GM23338 (cell line): ENCODE results near the gene RPL13. TPM values are rescaled to one million over a fixed set of nuclear protein-coding genes. Genes with fewer than 3 reads are reported as not detected.
A peak's percentile ranks its signal among the peaks of the same experiment; 100 is the strongest.

Source experiments
- ATAC-seq: fragments of 200-7000 bp; cut with Tn5 transposase; 3 replicates; pipeline ENCODE4 v1.9.1; 2020
- DNase-seq: peaks from one replicate; pipeline ENCODE4 v3.0.0-alpha.2; 2015; ENCODE audit warnings: low spot score
- H2AFZ ChIP-seq: fragments of 200-600 bp; sonication (generic); 2 replicates; pipeline ENCODE4 v1.8.0; 2016; ENCODE audit warnings: antibody characterized with exemption, mild to moderate bottlenecking, moderate library complexity
- H3F3A ChIP-seq: fragments of 200-600 bp; sonication (generic); replicated peaks from 2 replicates; pipeline ENCODE4 v1.8.0; 2017; ENCODE audit warnings: antibody characterized with exemption, mixed run types, low read depth
- H3K27ac ChIP-seq: fragments of 200-600 bp; sonication (generic); 2 replicates; pipeline ENCODE4 v1.6.1; 2016; ENCODE audit warnings: low read depth
- H3K27me3 ChIP-seq: fragments of 200-600 bp; sonication (generic); 2 replicates; pipeline ENCODE4 v1.8.0; 2016; ENCODE audit warnings: mild to moderate bottlenecking, mixed run types, moderate library complexity; ENCODE audit not compliant: insufficient read depth
- H3K36me3 ChIP-seq: fragments of 200-600 bp; sonication (generic); 2 replicates; pipeline ENCODE4 v1.8.0; 2016; ENCODE audit warnings: mild to moderate bottlenecking; ENCODE audit not compliant: insufficient read depth
- H3K4me1 ChIP-seq: fragments of 200-600 bp; sonication (generic); 2 replicates; pipeline ENCODE4 v1.8.0; 2016; ENCODE audit warnings: mild to moderate bottlenecking, moderate library complexity; ENCODE audit not compliant: insufficient read depth
- H3K4me2 ChIP-seq: fragments of 200-600 bp; sonication (generic); 2 replicates; pipeline ENCODE4 v1.7.1; 2017; ENCODE audit warnings: mixed run types
- H3K4me3 ChIP-seq: fragments of 200-600 bp; sonication (generic); 2 replicates; pipeline ENCODE4 v1.6.1; 2016; ENCODE audit warnings: mixed run types
- H3K79me2 ChIP-seq: fragments of 200-600 bp; sonication (generic); replicated peaks from 2 replicates; pipeline ENCODE4 v1.8.0; 2017; ENCODE audit warnings: mild to moderate bottlenecking; ENCODE audit not compliant: insufficient read depth
- H3K9me2 ChIP-seq: fragments of 200-600 bp; sonication (generic); 2 replicates; pipeline ENCODE4 v1.8.0; 2017; ENCODE audit not compliant: insufficient read depth
- H4K20me1 ChIP-seq: fragments of 200-600 bp; sonication (generic); replicated peaks from 2 replicates; pipeline ENCODE4 v1.8.0; 2017; ENCODE audit warnings: mild to moderate bottlenecking; ENCODE audit not compliant: insufficient read depth
- H3K27ac Mint-ChIP-seq: 2 replicates; pipeline ENCODE4 v1.8.0; 2020; ENCODE audit warnings: inconsistent platforms, mild to moderate bottlenecking, moderate library complexity, mixed read lengths
- H3K27me3 Mint-ChIP-seq: 3 replicates; pipeline ENCODE4 v1.8.0; 2022; ENCODE audit warnings: low read depth, mild to moderate bottlenecking, moderate library complexity, mixed read lengths, inconsistent platforms; ENCODE audit not compliant: insufficient read depth, poor library complexity
- H3K36me3 Mint-ChIP-seq: 3 replicates; pipeline ENCODE4 v1.8.0; 2021; ENCODE audit warnings: low read depth, mild to moderate bottlenecking, inconsistent platforms, moderate library complexity, mixed read lengths
- H3K4me1 Mint-ChIP-seq: 3 replicates; pipeline ENCODE4 v1.8.0; 2020; ENCODE audit warnings: mild to moderate bottlenecking, inconsistent platforms, mixed read lengths
- H3K4me3 Mint-ChIP-seq: 3 replicates; pipeline ENCODE4 v1.8.0; 2021; ENCODE audit warnings: moderate library complexity, mild to moderate bottlenecking, inconsistent platforms, mixed read lengths
- H3K9me3 Mint-ChIP-seq: 3 replicates; pipeline ENCODE4 v1.8.0; 2020; ENCODE audit warnings: moderate library complexity, mild to moderate bottlenecking, inconsistent platforms, mixed read lengths
- CREB1 ChIP-seq: fragments of 250-450 bp; sonication (Bioruptor Pico); IDR thresholded peaks from 2 replicates; pipeline ENCODE4 v1.5.0; 2020; ENCODE audit warnings: low read depth, mild to moderate bottlenecking, moderate library complexity
- EZH2 ChIP-seq: fragments of 200-600 bp; sonication (generic); IDR thresholded peaks from one replicate; pipeline ENCODE4 v1.8.0; 2017; ENCODE audit warnings: antibody characterized with exemption, mild to moderate bottlenecking, low read depth; ENCODE audit not compliant: unreplicated experiment
- EZH2phosphoT487 ChIP-seq: fragments of 200-600 bp; sonication (generic); IDR thresholded peaks from one replicate; pipeline ENCODE4 v1.8.1; 2018; ENCODE audit warnings: antibody characterized with exemption; ENCODE audit not compliant: unreplicated experiment
- JUNB ChIP-seq: IDR thresholded peaks from one replicate; pipeline ENCODE4 v1.6.1; 2016; ENCODE audit warnings: antibody characterized with exemption; ENCODE audit not compliant: unreplicated experiment
- POLR2AphosphoS5 ChIP-seq: IDR thresholded peaks from 2 replicates; pipeline ENCODE4 v1.6.1; 2016; ENCODE audit warnings: antibody characterized with exemption, low read depth
- STAT1 ChIP-seq: IDR thresholded peaks from one replicate; pipeline ENCODE4 v1.6.1; 2016; ENCODE audit warnings: antibody characterized with exemption; ENCODE audit not compliant: unreplicated experiment
- ZNF114 ChIP-seq: fragments of 250-450 bp; sonication (Bioruptor Pico); IDR thresholded peaks from 2 replicates; pipeline ENCODE4 v1.5.0; 2020; ENCODE audit warnings: mild to moderate bottlenecking, moderate library complexity
- ZNF331 ChIP-seq: fragments of 250-450 bp; sonication (Bioruptor Pico); IDR thresholded peaks from 2 replicates; pipeline ENCODE4 v1.5.0; 2020; ENCODE audit warnings: low read depth, mild to moderate bottlenecking, moderate library complexity
- polyA plus RNA-seq: library from polyadenylated mRNA; unstranded; fragments of >200 nt; fragmentation: Nextera tagmentation; extraction: Ambion mirVana; gene quantifications from 2 replicates; pipeline ENCODE4 v1.2.1, GENCODE V29; 2016
- total RNA-seq: library from RNA; depleted of rRNA; stranded (reverse); fragments of >200 nt; shearing (Covaris generic); gene quantifications from 2 replicates; pipeline ENCODE4 v1.2.3, GENCODE V29; 2014
- TF ChIP-seq, protein P1 (sequence below): fragments of 250-450 bp; sonication (Bioruptor Pico); IDR thresholded peaks from 2 replicates; pipeline ENCODE4 v1.5.0; 2020; ENCODE audit warnings: mild to moderate bottlenecking, moderate library complexity
- TF ChIP-seq, protein P2 (sequence below): IDR thresholded peaks from one replicate; pipeline ENCODE4 v1.6.1; 2018; ENCODE audit warnings: antibody characterized with exemption; ENCODE audit not compliant: unreplicated experiment

RPL13 gene
- total and polyA plus RNA-seq, 2 experiments from 2014 or later, result 3,489 to 3,617 TPM

DNA sequence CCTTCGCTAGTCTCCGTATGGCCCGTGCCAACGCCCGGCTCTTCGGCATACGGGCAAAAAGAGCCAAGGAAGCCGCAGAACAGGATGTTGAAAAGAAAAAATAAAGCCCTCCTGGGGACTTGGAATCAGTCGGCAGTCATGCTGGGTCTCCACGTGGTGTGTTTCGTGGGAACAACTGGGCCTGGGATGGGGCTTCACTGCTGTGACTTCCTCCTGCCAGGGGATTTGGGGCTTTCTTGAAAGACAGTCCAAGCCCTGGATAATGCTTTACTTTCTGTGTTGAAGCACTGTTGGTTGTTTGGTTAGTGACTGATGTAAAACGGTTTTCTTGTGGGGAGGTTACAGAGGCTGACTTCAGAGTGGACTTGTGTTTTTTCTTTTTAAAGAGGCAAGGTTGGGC lies 2.5 kb downstream of the RPL13 start:
- Histone ChIP-seq H3K9me2 (no peaks in the 10 kb centered on the region), H3K27ac (peak overlapping the region; percentile 92), H3K36me3 (peaks cover 29% of the 10 kb centered on the region), H4K20me1 (peaks cover 24% of the 10 kb centered on the region), H2AFZ (no peak overlapping the region), H3K4me1 (peaks cover 31% of the 10 kb centered on the region), H3K27me3 (peaks cover 7% of the 10 kb centered on the region), H3K79me2 (peaks cover 32% of the 10 kb centered on the region), H3F3A (peaks cover 70% of the 10 kb centered on the region), H3K4me2 (peak overlapping the region; percentile 99), H3K4me3 (peak overlapping the region; percentile 99)
- peaks cover 46% of the 10 kb centered on the region for H3K27me3 Mint-ChIP-seq
- peaks cover 50% of the 10 kb centered on the region for H3K36me3 Mint-ChIP-seq
- H3K4me3 Mint-ChIP-seq, result peak overlapping the region; percentile 95
- H3K27ac Mint-ChIP-seq, result peak overlapping the region; percentile 96
- H3K4me1 Mint-ChIP-seq, result peaks cover 41% of the 10 kb centered on the region
- no peak for ATAC-seq
- H3K9me3 Mint-ChIP-seq, result peaks cover 12% of the 10 kb centered on the region; the same call in 1 of the 3 replicates
- no peak for DNase-seq
- TF ChIP-seq JUNB (no peak), EZH2phosphoT487 (no peak)
- TF ChIP-seq, protein P1, sequence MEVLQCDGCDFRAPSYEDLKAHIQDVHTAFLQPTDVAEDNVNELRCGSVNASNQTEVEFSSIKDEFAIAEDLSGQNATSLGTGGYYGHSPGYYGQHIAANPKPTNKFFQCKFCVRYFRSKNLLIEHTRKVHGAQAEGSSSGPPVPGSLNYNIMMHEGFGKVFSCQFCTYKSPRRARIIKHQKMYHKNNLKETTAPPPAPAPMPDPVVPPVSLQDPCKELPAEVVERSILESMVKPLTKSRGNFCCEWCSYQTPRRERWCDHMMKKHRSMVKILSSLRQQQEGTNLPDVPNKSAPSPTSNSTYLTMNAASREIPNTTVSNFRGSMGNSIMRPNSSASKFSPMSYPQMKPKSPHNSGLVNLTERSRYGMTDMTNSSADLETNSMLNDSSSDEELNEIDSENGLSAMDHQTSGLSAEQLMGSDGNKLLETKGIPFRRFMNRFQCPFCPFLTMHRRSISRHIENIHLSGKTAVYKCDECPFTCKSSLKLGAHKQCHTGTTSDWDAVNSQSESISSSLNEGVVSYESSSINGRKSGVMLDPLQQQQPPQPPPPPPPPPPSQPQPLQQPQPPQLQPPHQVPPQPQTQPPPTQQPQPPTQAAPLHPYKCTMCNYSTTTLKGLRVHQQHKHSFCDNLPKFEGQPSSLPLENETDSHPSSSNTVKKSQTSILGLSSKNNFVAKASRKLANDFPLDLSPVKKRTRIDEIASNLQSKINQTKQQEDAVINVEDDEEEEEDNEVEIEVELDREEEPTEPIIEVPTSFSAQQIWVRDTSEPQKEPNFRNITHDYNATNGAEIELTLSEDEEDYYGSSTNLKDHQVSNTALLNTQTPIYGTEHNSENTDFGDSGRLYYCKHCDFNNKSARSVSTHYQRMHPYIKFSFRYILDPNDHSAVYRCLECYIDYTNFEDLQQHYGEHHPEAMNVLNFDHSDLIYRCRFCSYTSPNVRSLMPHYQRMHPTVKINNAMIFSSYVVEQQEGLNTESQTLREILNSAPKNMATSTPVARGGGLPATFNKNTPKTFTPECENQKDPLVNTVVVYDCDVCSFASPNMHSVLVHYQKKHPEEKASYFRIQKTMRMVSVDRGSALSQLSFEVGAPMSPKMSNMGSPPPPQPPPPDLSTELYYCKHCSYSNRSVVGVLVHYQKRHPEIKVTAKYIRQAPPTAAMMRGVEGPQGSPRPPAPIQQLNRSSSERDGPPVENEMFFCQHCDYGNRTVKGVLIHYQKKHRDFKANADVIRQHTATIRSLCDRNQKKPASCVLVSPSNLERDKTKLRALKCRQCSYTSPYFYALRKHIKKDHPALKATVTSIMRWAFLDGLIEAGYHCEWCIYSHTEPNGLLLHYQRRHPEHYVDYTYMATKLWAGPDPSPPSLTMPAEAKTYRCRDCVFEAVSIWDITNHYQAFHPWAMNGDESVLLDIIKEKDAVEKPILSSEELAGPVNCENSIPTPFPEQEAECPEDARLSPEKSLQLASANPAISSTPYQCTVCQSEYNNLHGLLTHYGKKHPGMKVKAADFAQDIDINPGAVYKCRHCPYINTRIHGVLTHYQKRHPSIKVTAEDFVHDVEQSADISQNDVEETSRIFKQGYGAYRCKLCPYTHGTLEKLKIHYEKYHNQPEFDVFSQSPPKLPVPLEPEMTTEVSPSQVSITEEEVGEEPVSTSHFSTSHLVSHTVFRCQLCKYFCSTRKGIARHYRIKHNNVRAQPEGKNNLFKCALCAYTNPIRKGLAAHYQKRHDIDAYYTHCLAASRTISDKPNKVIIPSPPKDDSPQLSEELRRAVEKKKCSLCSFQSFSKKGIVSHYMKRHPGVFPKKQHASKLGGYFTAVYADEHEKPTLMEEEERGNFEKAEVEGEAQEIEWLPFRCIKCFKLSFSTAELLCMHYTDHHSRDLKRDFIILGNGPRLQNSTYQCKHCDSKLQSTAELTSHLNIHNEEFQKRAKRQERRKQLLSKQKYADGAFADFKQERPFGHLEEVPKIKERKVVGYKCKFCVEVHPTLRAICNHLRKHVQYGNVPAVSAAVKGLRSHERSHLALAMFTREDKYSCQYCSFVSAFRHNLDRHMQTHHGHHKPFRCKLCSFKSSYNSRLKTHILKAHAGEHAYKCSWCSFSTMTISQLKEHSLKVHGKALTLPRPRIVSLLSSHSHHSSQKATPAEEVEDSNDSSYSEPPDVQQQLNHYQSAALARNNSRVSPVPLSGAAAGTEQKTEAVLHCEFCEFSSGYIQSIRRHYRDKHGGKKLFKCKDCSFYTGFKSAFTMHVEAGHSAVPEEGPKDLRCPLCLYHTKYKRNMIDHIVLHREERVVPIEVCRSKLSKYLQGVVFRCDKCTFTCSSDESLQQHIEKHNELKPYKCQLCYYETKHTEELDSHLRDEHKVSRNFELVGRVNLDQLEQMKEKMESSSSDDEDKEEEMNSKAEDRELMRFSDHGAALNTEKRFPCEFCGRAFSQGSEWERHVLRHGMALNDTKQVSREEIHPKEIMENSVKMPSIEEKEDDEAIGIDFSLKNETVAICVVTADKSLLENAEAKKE (CRISPR knock-in tag), result no peak

DNA sequence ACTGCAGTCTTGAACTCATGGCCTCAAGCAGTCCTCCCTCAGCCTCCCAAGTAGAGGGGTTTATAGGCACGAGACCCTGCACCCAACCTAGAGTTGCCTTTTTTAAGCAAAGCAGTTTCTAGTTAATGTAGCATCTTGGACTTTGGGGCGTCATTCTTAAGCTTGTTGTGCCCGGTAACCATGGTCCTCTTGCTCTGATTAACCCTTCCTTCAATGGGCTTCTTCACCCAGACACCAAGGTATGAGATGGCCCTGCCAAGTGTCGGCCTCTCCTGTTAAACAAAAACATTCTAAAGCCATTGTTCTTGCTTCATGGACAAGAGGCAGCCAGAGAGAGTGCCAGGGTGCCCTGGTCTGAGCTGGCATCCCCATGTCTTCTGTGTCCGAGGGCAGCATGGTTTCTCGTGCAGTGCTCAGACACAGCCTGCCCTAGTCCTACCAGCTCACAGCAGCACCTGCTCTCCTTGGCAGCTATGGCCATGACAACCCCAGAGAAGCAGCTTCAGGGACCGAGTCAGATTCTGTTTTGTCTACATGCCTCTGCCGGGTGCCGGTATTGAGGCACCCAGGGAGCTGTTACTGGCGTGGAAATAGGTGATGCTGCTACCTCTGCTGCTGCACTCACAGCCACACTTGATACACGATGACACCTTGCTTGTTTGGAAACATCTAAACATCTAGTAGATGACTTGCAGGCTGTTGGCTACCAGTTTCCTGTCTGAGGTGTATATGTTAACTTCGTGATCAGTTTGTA lies 3.3 kb downstream of the RPL13 start:
- peaks cover 49% of the 10 kb centered on the region for H3K27me3 Mint-ChIP-seq
- peaks cover 32% of the 10 kb centered on the region for H3K79me2 ChIP-seq
- peaks cover 7% of the 10 kb centered on the region for H3K27me3 ChIP-seq
- H3K27ac Mint-ChIP-seq, result peak overlapping the region; percentile 92
- H3F3A ChIP-seq, result peaks cover 67% of the 10 kb centered on the region
- no peak for DNase-seq
- H3K4me3 Mint-ChIP-seq, result peak overlapping the region; percentile 72
- H3K9me3 Mint-ChIP-seq, result peaks cover 12% of the 10 kb centered on the region; the same call in 1 of the 3 replicates
- peak overlapping the region; percentile 99 for H3K4me2 ChIP-seq
- peak overlapping the region; percentile 99 for H3K4me3 ChIP-seq
- H3K4me1 Mint-ChIP-seq, result peaks cover 41% of the 10 kb centered on the region
- peaks cover 24% of the 10 kb centered on the region for H4K20me1 ChIP-seq
- H3K4me1 ChIP-seq, result peaks cover 31% of the 10 kb centered on the region
- H3K36me3 Mint-ChIP-seq, result peaks cover 50% of the 10 kb centered on the region
- no peaks in the 10 kb centered on the region for H3K9me2 ChIP-seq
- H3K27ac ChIP-seq, result peak overlapping the region; percentile 92
- H3K36me3 ChIP-seq, result peaks cover 29% of the 10 kb centered on the region
- H2AFZ ChIP-seq, result no peak overlapping the region
- no peak for ATAC-seq
- TF ChIP-seq ZNF114 (CRISPR knock-in tag) (no peak), EZH2 (no peak), CREB1 (CRISPR knock-in tag) (no peak), ZNF331 (no peak), STAT1 (no peak), POLR2AphosphoS5 (no peak; the same call in 1 of the 2 replicates)
- TF ChIP-seq, protein P2, sequence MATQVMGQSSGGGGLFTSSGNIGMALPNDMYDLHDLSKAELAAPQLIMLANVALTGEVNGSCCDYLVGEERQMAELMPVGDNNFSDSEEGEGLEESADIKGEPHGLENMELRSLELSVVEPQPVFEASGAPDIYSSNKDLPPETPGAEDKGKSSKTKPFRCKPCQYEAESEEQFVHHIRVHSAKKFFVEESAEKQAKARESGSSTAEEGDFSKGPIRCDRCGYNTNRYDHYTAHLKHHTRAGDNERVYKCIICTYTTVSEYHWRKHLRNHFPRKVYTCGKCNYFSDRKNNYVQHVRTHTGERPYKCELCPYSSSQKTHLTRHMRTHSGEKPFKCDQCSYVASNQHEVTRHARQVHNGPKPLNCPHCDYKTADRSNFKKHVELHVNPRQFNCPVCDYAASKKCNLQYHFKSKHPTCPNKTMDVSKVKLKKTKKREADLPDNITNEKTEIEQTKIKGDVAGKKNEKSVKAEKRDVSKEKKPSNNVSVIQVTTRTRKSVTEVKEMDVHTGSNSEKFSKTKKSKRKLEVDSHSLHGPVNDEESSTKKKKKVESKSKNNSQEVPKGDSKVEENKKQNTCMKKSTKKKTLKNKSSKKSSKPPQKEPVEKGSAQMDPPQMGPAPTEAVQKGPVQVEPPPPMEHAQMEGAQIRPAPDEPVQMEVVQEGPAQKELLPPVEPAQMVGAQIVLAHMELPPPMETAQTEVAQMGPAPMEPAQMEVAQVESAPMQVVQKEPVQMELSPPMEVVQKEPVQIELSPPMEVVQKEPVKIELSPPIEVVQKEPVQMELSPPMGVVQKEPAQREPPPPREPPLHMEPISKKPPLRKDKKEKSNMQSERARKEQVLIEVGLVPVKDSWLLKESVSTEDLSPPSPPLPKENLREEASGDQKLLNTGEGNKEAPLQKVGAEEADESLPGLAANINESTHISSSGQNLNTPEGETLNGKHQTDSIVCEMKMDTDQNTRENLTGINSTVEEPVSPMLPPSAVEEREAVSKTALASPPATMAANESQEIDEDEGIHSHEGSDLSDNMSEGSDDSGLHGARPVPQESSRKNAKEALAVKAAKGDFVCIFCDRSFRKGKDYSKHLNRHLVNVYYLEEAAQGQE, result no peak
